ENCODE data around the gene PBX1.

DNA sequence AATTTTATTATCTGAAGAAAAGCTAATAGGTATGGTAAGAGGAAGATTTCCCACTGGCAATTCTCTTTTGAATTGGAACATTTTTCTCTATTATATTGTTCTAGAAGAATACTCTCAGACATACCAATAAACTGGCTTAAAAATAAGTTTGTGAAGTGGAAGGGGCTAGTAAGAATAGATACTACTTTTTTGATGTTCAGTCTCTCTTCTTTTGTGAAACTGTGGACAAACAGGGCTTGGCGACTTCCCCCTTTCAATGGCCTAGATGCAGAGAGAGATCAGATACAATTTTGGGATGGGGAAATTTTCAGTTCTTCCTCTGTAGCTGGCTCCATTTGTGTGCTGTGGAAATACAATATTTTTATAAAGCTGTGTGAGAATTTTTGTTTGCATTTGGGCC lies 2.5 kb downstream of the PBX1 start:
- TF ChIP-seq, protein P1, sequence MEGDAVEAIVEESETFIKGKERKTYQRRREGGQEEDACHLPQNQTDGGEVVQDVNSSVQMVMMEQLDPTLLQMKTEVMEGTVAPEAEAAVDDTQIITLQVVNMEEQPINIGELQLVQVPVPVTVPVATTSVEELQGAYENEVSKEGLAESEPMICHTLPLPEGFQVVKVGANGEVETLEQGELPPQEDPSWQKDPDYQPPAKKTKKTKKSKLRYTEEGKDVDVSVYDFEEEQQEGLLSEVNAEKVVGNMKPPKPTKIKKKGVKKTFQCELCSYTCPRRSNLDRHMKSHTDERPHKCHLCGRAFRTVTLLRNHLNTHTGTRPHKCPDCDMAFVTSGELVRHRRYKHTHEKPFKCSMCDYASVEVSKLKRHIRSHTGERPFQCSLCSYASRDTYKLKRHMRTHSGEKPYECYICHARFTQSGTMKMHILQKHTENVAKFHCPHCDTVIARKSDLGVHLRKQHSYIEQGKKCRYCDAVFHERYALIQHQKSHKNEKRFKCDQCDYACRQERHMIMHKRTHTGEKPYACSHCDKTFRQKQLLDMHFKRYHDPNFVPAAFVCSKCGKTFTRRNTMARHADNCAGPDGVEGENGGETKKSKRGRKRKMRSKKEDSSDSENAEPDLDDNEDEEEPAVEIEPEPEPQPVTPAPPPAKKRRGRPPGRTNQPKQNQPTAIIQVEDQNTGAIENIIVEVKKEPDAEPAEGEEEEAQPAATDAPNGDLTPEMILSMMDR (IDR thresholded peaks at IDR 0.05) = no peak
- TF ChIP-seq POLR2AphosphoS5 (IDR thresholded peaks at IDR 0.05) = no peak
- no peak for TF ChIP-seq POLR2A (IDR thresholded peaks at IDR 0.05)
